Measurements from ENCODE around the gene GMCL2. TPM values are rescaled to one million over a fixed set of nuclear protein-coding genes. Genes with fewer than 3 reads are reported as not detected.

Gene GMCL2
- polyA plus RNA-seq, 1 of the 3 experiments (the other 2 are of a cell fraction), result not detected

GRCh38 chr5:178143246-178143645, 43.9 kb downstream of the GMCL2 start:
- Histone ChIP-seq H3K9me3 (no peaks in the 10 kb centered on the region), H3K36me3 (replicated peaks in 1 of 2; ENCODE audit: control insufficient read depth in 1 of 2, insufficient read depth in 2 of 2, low read length in 1 of 2) (peaks cover 34 to 60% of the 10 kb centered on the region in 2 experiments), H3K27me3 (ENCODE audit: insufficient read depth) (no peaks in the 10 kb centered on the region), H3K4me3 (ENCODE audit: low read depth in 2 of 2, low read length in 1 of 2) (no peak overlapping the region), H3K9me2 (no peaks in the 10 kb centered on the region), H3K4me1 (ENCODE audit: control insufficient read depth in 1 of 2, insufficient read depth in 2 of 2, low read depth in 1 of 2, low read length in 1 of 2) (no peaks in the 10 kb centered on the region), H3K27ac (ENCODE audit: low read depth in 2 of 2, low read length in 1 of 2) (no peak overlapping the region), H3K79me2 (ENCODE audit: insufficient read depth) (peaks cover 8% of the 10 kb centered on the region; the same call in 1 of the 2 replicates), H3K4me2 (no peak overlapping the region), H4K20me1 (ENCODE audit: insufficient read depth) (peaks cover 7% of the 10 kb centered on the region), H3K9ac (no peak overlapping the region), H2AFZ (ENCODE audit: low read depth) (no peak overlapping the region), H3F3A (replicated peaks; ENCODE audit: insufficient read depth) (peaks cover 3% of the 10 kb centered on the region)
- TF ChIP-seq TEAD4 (IDR thresholded peaks at IDR 0.05; ENCODE audit: borderline replicate concordance, insufficient read depth) (no peak), EP300 (IDR thresholded peaks at IDR 0.05; ENCODE audit: borderline replicate concordance in 1 of 2, low read depth in 1 of 2, low read length in 1 of 2) (no peak), FOXM1 (IDR thresholded peaks at IDR 0.05; ENCODE audit: low read depth) (no peak), SIN3A (IDR thresholded peaks at IDR 0.05; ENCODE audit: borderline replicate concordance, low read depth, low read length) (no peak), RXRA (IDR thresholded peaks at IDR 0.05; ENCODE audit: borderline replicate concordance, low read depth) (no peak), MXI1 (IDR thresholded peaks at IDR 0.05; ENCODE audit: low read depth, low read length) (no peak), RFX5 (IDR thresholded peaks at IDR 0.05; ENCODE audit: low read length) (no peak), CHD2 (IDR thresholded peaks at IDR 0.05; ENCODE audit: low read length, partially characterized antibody) (no peak), POLR2AphosphoS5 (IDR thresholded peaks at IDR 0.05; ENCODE audit: low read depth, low read length) (no peak), EZH2phosphoT487 (IDR thresholded peaks at IDR 0.05; ENCODE audit: borderline replicate concordance, low read depth) (no peak), FOXJ3 (CRISPR knock-in tag; IDR thresholded peaks at IDR 0.05) (no peak), NFIC (IDR thresholded peaks at IDR 0.05; ENCODE audit: borderline replicate concordance) (no peak), ELF1 (IDR thresholded peaks at IDR 0.05) (no peak), MAX (IDR thresholded peaks at IDR 0.05; ENCODE audit: low read depth) (no peak), MEF2A (IDR thresholded peaks at IDR 0.05; ENCODE audit: borderline replicate concordance, low read depth) (no peak), SMC3 (IDR thresholded peaks at IDR 0.05; ENCODE audit: low read depth, low read length) (no peak)
- TF ChIP-seq, protein P1, sequence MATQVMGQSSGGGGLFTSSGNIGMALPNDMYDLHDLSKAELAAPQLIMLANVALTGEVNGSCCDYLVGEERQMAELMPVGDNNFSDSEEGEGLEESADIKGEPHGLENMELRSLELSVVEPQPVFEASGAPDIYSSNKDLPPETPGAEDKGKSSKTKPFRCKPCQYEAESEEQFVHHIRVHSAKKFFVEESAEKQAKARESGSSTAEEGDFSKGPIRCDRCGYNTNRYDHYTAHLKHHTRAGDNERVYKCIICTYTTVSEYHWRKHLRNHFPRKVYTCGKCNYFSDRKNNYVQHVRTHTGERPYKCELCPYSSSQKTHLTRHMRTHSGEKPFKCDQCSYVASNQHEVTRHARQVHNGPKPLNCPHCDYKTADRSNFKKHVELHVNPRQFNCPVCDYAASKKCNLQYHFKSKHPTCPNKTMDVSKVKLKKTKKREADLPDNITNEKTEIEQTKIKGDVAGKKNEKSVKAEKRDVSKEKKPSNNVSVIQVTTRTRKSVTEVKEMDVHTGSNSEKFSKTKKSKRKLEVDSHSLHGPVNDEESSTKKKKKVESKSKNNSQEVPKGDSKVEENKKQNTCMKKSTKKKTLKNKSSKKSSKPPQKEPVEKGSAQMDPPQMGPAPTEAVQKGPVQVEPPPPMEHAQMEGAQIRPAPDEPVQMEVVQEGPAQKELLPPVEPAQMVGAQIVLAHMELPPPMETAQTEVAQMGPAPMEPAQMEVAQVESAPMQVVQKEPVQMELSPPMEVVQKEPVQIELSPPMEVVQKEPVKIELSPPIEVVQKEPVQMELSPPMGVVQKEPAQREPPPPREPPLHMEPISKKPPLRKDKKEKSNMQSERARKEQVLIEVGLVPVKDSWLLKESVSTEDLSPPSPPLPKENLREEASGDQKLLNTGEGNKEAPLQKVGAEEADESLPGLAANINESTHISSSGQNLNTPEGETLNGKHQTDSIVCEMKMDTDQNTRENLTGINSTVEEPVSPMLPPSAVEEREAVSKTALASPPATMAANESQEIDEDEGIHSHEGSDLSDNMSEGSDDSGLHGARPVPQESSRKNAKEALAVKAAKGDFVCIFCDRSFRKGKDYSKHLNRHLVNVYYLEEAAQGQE (IDR thresholded peaks at IDR 0.05; ENCODE audit: low read depth, low read length), result no peak
- TF ChIP-seq, protein P2, sequence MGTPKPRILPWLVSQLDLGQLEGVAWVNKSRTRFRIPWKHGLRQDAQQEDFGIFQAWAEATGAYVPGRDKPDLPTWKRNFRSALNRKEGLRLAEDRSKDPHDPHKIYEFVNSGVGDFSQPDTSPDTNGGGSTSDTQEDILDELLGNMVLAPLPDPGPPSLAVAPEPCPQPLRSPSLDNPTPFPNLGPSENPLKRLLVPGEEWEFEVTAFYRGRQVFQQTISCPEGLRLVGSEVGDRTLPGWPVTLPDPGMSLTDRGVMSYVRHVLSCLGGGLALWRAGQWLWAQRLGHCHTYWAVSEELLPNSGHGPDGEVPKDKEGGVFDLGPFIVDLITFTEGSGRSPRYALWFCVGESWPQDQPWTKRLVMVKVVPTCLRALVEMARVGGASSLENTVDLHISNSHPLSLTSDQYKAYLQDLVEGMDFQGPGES (IDR thresholded peaks at IDR 0.05; ENCODE audit: low read depth, low read length), result no peak
- TF ChIP-seq, protein P3, sequence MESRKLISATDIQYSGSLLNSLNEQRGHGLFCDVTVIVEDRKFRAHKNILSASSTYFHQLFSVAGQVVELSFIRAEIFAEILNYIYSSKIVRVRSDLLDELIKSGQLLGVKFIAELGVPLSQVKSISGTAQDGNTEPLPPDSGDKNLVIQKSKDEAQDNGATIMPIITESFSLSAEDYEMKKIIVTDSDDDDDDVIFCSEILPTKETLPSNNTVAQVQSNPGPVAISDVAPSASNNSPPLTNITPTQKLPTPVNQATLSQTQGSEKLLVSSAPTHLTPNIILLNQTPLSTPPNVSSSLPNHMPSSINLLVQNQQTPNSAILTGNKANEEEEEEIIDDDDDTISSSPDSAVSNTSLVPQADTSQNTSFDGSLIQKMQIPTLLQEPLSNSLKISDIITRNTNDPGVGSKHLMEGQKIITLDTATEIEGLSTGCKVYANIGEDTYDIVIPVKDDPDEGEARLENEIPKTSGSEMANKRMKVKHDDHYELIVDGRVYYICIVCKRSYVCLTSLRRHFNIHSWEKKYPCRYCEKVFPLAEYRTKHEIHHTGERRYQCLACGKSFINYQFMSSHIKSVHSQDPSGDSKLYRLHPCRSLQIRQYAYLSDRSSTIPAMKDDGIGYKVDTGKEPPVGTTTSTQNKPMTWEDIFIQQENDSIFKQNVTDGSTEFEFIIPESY (IDR thresholded peaks at IDR 0.05; ENCODE audit: borderline replicate concordance, low read depth), result no peak
- DNase-seq, result no peak
- 88% methylated on average over 6 of the region's 6 CpGs for WGBS (ENCODE audit: low lambda C conversion rate)
- ChIA-PET CTCF (interaction anchor here (1.2 to 18.9 kb wide), 4 partner anchors 20 to 67 kb away, joined by 3 to 319 read pairs (median 11); no protein-coding TSS in a partner anchor), POLR2A (interaction anchor here (1.3 to 2.9 kb wide), 2 partner anchors 12 to 67 kb away, joined by 3 to 7 read pairs; partner anchors contain the start of gene RMND5B)
